Body of pancreas (tissue), 4 donors: Measurements from ENCODE around the gene TNS4.
"Not testable (repeated sequence)": the region's sequence is repeated elsewhere in the genome, so short reads cannot be mapped to it uniquely, and the experiment has no call there.

Experiments
- CTCF ChIP-seq, 7 experiments: fragments of 450-650 bp in 4 of 7; fragments of 200-600 bp in 3 of 7; sonication (generic) in 3 of 7; IDR thresholded peaks; one replicate each; pipeline ENCODE4 v1.5.1; 2016 to 2019; ENCODE audit warnings: antibody characterized with exemption in 7 of 7
- POLR2A ChIP-seq, 3 donors: fragments of 450-650 bp; IDR thresholded peaks; one replicate each; pipeline ENCODE4 v1.6.1; 2016; ENCODE audit warnings: antibody characterized with exemption in 3 of 3, mild to moderate bottlenecking in 2 of 3

- not testable (repeated sequence) for TF ChIP-seq POLR2A, CTCF (IDR thresholded peaks at IDR 0.05)
These were observed 45.1 kb upstream of the TNS4 start for GRCh38 chr17:40546497-40546896.
